ENCODE measurements around the gene HIP1R.

Gene HIP1R

GRCh38 chr12:122847921-122848421 lies 12.7 kb downstream of the HIP1R start:
- in situ Hi-C loops (cut with MboI; ENCODE audit: low sequenced_read_pairs): no loop called here

- in situ Hi-C loops (cut with MboI; ENCODE audit: low sequenced_read_pairs): no loop called here
These were observed 13.5 kb downstream of the HIP1R start for GRCh38 chr12:122848471-122849351.

- in situ Hi-C loops (cut with MboI; ENCODE audit: low sequenced_read_pairs): no loop called here
These were observed 14.2 kb downstream of the HIP1R start for GRCh38 chr12:122849352-122850047.

GRCh38 chr12:122850048-122850445 lies 14.8 kb downstream of the HIP1R start:
- in situ Hi-C loops (cut with MboI; ENCODE audit: low sequenced_read_pairs): no loop called here

GRCh38 chr12:122850695-122851350 lies 15.6 kb downstream of the HIP1R start:
- in situ Hi-C loops (cut with MboI; ENCODE audit: low sequenced_read_pairs): no loop called here

GRCh38 chr12:122851820-122852219 lies 16.6 kb downstream of the HIP1R start:
- in situ Hi-C loops (cut with MboI; ENCODE audit: low sequenced_read_pairs): no loop called here

GRCh38 chr12:122852336-122853275 lies 17.3 kb downstream of the HIP1R start:
- in situ Hi-C loops (cut with MboI; ENCODE audit: low sequenced_read_pairs): no loop called here

- in situ Hi-C loops (cut with MboI; ENCODE audit: low sequenced_read_pairs): no loop called here
These were observed 18.5 kb downstream of the HIP1R start for GRCh38 chr12:122853582-122854245.

GRCh38 chr12:122854554-122854953 lies 19.3 kb downstream of the HIP1R start:
- in situ Hi-C loops (cut with MboI; ENCODE audit: low sequenced_read_pairs): no loop called here

- in situ Hi-C loops (cut with MboI; ENCODE audit: low sequenced_read_pairs): no loop called here
These were observed 20.0 kb downstream of the HIP1R start for GRCh38 chr12:122855071-122855829.

GRCh38 chr12:122855928-122856831 lies 20.9 kb downstream of the HIP1R start:
- in situ Hi-C loops (cut with MboI; ENCODE audit: low sequenced_read_pairs): no loop called here

GRCh38 chr12:122856999-122857671 lies 21.9 kb downstream of the HIP1R start:
- in situ Hi-C loops (cut with MboI; ENCODE audit: low sequenced_read_pairs): no loop called here

GRCh38 chr12:122858171-122858570 lies 22.9 kb downstream of the HIP1R start:
- in situ Hi-C loops (cut with MboI; ENCODE audit: low sequenced_read_pairs): no loop called here

GRCh38 chr12:122858591-122859302 lies 23.5 kb downstream of the HIP1R start:
- in situ Hi-C loops (cut with MboI; ENCODE audit: low sequenced_read_pairs): no loop called here

- in situ Hi-C loops (cut with MboI; ENCODE audit: low sequenced_read_pairs): no loop called here
These were observed 24.2 kb downstream of the HIP1R start for GRCh38 chr12:122859303-122860039.
